Activated CD8-positive, alpha-beta memory T cell treated with anti-CD3 and anti-CD28 coated beads, Interleukin-2, amount 50 U/mL, for 4 hours (primary cell): Measurements from ENCODE around the gene ADD1.

Experiments used
- DNase-seq: peaks from one replicate; pipeline ENCODE4 v3.0.0-alpha.2; 2020

Gene ADD1

DNA sequence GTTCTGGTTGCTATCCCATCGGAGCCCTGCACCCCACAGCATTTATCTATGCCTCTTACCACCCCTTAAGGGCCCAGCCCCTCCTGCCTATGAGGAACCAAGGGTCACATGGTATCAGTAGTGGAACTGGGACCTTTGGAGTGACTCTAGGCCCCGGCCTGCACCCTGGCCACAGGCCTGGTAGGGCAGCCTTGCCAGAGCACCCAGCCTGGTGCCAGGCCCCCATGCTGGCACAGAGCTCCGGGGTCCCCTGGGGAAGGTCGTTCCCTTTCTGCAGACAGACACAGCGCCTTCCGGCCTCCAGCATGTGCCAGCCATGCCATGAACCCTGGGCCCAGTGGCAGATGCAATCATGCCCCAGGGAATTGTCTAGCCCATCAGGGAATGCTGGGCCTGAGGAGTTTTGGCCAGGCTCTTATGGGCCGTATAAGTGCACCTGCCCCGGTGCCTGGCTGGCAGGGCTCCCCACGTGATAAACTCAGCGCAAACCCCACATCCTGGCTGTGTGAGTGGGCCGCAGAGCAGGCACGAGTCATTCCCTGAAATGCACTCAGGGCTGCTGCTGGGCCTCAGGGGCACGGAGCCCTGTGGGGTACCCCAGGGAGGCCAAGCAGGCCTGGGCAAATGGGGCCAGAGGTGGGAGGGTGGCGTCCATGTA lies 19.8 kb upstream of the ADD1 start:
- DNase-seq = no peak

- DNase-seq = no peak
Measured at GRCh38 chr4:2824329-2824835, 19.3 kb upstream of the ADD1 start.

GRCh38 chr4:2824836-2825381 lies 18.7 kb upstream of the ADD1 start:
- no peak for DNase-seq

DNA sequence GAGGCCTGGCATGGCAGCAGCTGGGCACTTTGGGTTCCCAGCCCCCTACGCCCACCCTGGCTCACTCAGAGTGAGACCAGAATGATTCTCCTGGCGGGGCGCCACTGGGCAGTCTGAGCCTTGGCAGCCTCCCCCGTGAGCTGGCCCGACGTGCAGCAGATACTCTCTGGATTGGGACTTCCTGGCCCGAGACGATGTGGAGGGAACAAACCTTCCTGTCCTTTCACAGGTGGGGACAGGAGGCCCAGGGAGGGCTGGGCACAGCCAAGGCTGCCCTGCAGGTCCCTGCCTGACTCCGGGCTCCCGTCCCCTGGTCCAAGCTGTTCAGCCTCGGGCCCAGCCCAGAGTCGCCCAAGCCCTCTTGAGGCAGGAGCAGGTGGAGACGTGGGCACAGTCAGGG lies 17.9 kb upstream of the ADD1 start:
- DNase-seq = no peak

DNA sequence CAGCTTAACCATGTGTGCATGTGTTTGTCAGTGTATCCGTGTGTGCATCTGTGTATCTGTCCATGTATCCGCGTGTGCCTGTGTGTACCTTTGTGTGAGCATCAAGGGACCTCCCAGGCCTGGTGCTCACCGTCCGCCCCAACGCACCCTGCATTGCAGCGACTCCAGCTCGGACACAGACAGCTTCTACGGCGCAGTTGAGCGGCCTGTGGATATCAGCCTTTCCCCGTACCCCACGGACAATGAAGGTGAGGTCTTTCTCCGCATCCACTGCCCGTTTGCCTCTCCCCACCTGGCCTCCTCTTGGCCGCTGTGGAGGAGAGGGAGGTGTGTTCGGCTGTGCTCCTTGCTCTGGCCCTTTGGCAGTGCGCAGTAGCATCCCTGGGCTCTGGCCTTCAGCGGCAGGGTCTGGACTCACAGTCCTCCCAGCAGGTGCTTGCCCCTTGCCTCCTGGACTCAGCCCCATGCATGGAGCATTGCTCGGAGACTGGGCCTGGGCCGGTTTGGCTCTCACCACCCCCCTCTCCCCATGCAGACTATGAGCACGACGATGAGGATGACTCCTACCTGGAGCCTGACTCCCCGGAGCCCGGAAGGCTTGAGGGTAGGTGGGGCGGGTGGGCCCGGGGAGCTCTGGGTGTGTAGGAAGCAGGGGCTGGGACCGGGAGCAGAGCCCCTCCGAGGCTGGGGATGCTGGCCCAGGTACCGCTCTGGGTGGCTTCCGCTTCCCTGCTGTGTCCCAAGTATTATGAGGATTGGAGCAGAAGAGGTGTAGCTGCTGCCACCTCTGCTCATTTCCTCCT lies 16.4 kb upstream of the ADD1 start:
- no peak for DNase-seq

- DNase-seq = no peak
Measured at GRCh38 chr4:2827874-2828751, 15.5 kb upstream of the ADD1 start.

DNA sequence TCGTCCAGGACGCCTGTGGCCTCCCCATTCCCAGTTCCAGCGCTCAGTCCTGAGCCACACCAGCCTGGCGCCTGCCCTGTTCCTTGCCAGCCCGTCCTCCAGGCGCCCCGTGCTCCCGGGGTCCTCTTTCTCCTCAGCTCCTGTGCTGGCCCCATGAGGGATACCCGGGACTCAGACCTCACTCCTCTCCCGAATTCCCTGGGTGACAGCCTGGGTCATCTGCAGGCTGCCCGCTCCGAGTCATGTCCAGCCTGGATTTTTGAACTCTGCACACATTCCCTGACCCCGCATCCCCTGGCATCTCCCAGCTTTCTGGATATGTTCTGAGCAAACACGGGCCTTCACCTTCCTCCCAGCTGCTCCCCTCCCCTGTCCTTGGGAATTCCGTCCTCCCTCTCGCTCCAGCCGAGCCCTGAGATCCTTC lies 14.9 kb upstream of the ADD1 start:
- no peak for DNase-seq

DNA sequence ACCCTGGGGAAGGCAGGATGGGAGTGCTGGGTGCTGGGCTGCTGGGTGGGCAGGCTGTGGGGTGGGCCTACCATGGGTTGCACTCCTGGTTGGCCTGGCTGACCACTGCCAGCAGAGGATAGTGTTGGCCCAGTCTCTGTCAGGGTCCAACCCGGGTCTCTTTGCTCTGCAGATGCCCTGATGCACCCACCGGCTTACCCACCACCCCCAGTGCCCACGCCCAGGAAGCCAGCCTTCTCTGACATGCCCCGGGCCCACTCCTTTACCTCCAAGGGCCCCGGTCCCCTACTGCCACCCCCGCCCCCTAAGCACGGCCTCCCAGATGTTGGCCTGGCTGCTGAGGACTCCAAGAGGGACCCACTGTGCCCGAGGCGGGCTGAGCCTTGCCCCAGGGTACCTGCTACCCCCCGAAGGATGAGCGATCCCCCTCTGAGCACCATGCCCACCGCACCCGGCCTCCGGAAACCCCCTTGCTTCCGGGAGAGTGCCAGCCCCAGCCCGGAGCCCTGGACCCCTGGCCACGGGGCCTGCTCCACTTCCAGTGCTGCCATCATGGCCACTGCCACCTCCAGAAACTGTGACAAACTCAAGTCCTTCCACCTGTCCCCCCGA lies 14.2 kb upstream of the ADD1 start:
- DNase-seq = peak; percentile 10

GRCh38 chr4:2829933-2830451 lies 13.7 kb upstream of the ADD1 start:
- DNase-seq = no peak

GRCh38 chr4:2830632-2831610 lies 12.7 kb upstream of the ADD1 start:
- DNase-seq = no peak

DNA sequence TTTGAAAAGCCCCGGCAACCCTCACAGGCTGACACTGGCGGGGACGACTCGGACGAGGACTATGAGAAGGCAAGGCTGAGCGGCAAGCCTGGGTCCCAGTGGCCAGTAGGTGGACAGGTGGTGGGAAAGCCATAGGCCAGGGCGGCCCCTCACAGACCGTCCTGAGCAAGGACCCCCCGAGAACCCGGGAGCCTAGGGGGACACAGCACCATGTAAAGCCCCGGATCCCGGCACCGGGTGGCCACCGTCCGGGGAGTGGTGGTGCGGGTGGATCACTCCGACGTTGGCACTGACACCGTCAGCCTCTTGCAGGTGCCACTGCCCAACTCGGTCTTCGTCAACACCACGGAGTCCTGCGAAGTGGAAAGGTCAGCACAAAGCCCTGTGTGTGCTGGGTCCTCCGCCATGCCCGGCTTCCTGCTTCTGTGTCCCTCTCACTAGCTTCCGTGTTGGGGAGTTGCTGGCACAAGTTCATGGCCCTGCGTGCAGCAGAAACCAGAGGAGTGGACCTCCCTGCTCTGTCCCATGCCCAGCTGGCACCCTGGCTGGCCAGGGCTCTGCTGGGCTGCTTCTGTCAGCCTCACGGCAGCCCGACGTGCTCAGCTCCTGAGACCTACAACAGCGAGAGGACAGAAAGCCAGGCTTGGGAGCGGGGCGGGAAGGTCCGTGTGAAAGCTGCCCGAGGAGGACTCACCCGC lies 11.9 kb upstream of the ADD1 start:
- no peak for DNase-seq

DNA sequence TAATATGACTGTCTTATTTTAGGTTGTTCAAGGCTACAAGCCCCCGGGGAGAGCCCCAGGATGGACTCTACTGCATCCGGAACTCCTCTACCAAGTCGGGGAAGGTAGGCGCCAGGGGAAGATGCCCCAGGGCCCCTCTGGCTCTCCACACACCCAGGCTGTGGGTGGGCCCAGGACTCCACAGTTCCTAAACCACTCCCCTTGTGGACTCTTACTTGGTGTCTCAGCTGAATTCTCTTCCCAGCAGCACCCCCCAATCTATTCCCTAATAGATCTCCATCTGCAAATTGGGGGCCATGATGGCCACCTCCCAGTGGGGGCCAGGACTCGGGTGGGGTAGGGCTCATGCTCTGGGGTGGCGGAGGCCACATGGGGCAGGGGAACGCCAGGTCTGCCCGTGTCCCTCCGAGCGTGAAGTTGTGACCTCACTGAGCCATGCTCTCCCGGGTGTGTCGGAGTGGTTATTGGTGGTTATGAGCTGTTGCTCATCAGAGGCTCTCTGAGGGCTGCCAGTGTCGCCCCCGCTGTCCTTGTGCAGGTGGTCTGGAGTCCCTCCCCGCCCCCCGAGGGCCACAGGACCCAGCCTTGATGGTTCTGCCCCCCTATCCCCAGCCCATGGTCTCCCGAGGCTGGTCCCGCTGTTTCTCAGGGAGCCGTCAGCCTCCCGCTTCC lies 11.2 kb upstream of the ADD1 start:
- DNase-seq = no peak

- DNase-seq = no peak
Measured at GRCh38 chr4:2832981-2833670, 10.5 kb upstream of the ADD1 start.

DNA sequence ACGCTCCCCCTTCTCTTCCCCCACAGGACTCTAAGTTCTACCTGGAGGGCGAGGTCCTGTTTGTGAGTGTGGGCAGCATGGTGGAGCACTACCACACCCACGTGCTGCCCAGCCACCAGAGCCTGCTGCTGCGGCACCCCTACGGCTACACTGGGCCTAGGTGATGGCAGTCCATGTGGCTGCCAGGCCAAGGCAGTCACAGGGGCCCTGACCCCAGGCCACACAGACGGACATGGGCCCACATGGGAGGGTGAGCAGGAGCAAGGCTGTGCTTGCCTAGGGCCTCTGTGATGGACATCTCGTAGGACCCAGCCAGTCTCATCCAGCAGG lies 10.0 kb upstream of the ADD1 start:
- no peak for DNase-seq

- DNase-seq = no peak
Measured at GRCh38 chr4:2834001-2834921, 9.4 kb upstream of the ADD1 start.

- no peak for DNase-seq
Measured at GRCh38 chr4:2835978-2836377, 7.7 kb upstream of the ADD1 start.

GRCh38 chr4:2836391-2836859 lies 7.2 kb upstream of the ADD1 start:
- DNase-seq = no peak
